A673 (cell line): ENCODE measurements around the gene KIAA1328. TPM values are rescaled to one million over a fixed set of nuclear protein-coding genes. Genes with fewer than 3 reads are reported as not detected.

Experiments used
- BruUV-seq: library from RNA; stranded (reverse); fragments of 400-500 nt; replicated peaks from 2 replicates; lab custom pipeline; 2021; lab: Mats Ljungman, UMichigan
- CTCF ChIA-PET: fragments of 300-600 bp; sonication (Branson Sonifier 250); formaldehyde crosslinking; loops from one replicate; lab custom pipeline; 2022; ENCODE audit warnings: antibody characterized with exemption; lab: Charles Lee
- POLR2A ChIA-PET: fragments of 300-600 bp; sonication (Branson Sonifier 250); formaldehyde crosslinking; loops from one replicate; lab custom pipeline; 2022; ENCODE audit warnings: antibody characterized with exemption; ENCODE audit not compliant: low non-redundant PET; lab: Charles Lee
- DNase-seq: peaks from one replicate; pipeline ENCODE4 v3.0.0-alpha.2; 2015; ENCODE audit warnings: low spot score
- H3K27ac ChIP-seq: fragments of 200-600 bp; sonication (generic); 2 replicates; pipeline ENCODE4 v1.5.1; 2016; ENCODE audit warnings: mixed run types, low read depth, mild to moderate bottlenecking, mixed read lengths, antibody characterized with exemption, low read length; ENCODE audit not compliant: poor library complexity, severe bottlenecking
- H3K27me3 ChIP-seq: fragments of 200-600 bp; sonication (generic); replicated peaks from 2 replicates; pipeline ENCODE4 v1.6.1; 2017; ENCODE audit warnings: mixed run types, low read depth, mild to moderate bottlenecking, mixed read lengths, antibody characterized with exemption, low read length; ENCODE audit not compliant: insufficient read depth, poor library complexity
- H3K36me3 ChIP-seq: fragments of 200-600 bp; sonication (generic); 2 replicates; pipeline ENCODE4 v1.6.1; 2016; ENCODE audit warnings: mixed run types, mild to moderate bottlenecking, mixed read lengths, antibody characterized with exemption, low read length; ENCODE audit not compliant: insufficient read depth, poor library complexity, severe bottlenecking
- H3K4me1 ChIP-seq: fragments of 200-600 bp; sonication (generic); 2 replicates; pipeline ENCODE4 v1.6.1; 2017; ENCODE audit warnings: mixed run types, mild to moderate bottlenecking, mixed read lengths, antibody characterized with exemption, low read length; ENCODE audit not compliant: insufficient read depth, poor library complexity, severe bottlenecking
- H3K4me3 ChIP-seq: fragments of 200-600 bp; sonication (generic); 2 replicates; pipeline ENCODE4 v1.5.1; 2016; ENCODE audit warnings: low read depth, mixed run types, mild to moderate bottlenecking, mixed read lengths, low read length; ENCODE audit not compliant: poor library complexity, severe bottlenecking
- H3K9me3 ChIP-seq: fragments of 200-600 bp; sonication (generic); 2 replicates; pipeline ENCODE4 v1.6.1; 2016; ENCODE audit warnings: mixed run types, low read depth, mild to moderate bottlenecking, mixed read lengths, antibody characterized with exemption, low read length; ENCODE audit not compliant: poor library complexity, severe bottlenecking
- CTCF ChIP-seq: fragments of 300-800, 200-600 bp; sonication (generic); conservative IDR thresholded peaks from 2 replicates; pipeline ENCODE4 v1.5.1; 2017; ENCODE audit warnings: low read depth, mild to moderate bottlenecking, antibody characterized with exemption, low read length, moderate library complexity, mixed read lengths
- EZH2 ChIP-seq: fragments of 200-600 bp; sonication (generic); IDR thresholded peaks from 2 replicates; pipeline ENCODE4 v1.6.1; 2017; ENCODE audit warnings: borderline replicate concordance, low read depth, mild to moderate bottlenecking, mixed read lengths, antibody characterized with exemption, low read length; ENCODE audit not compliant: poor library complexity, severe bottlenecking
- intact Hi-C: fragments of 100-400 bp; cut with micrococcal nuclease; formaldehyde crosslinking; loops from one replicate; pipeline ENCODE4 v1.10.0; 2022; ENCODE audit not compliant: unreplicated experiment
- total RNA-seq: library from RNA; stranded (reverse); gene quantifications from 2 replicates; pipeline ENCODE4 v1.2.3, GENCODE V29; 2021

KIAA1328 gene
- total RNA-seq, 1 experiment from 2014 or later, result 6.5 TPM

- TF ChIP-seq EZH2 (no peak), CTCF (no peak)
Observed at GRCh38 chr18:37138456-37138855, 309.5 kb downstream of the KIAA1328 start.

GRCh38 chr18:37139876-37140275 is 310.9 kb downstream of the KIAA1328 start:
- Histone ChIP-seq H3K4me1 (no peaks in the 10 kb centered on the region), H3K27ac (no peak overlapping the region), H3K4me3 (no peak overlapping the region), H3K9me3 (no peaks in the 10 kb centered on the region), H3K27me3 (no peaks in the 10 kb centered on the region), H3K36me3 (no peaks in the 10 kb centered on the region)
- no peak for DNase-seq
- CTCF ChIA-PET, result no interaction called here
- TF ChIP-seq CTCF, result no peak
- no peak for TF ChIP-seq EZH2
- no TSS peak for BruUV-seq
- POLR2A ChIA-PET, result no interaction called here
- intact Hi-C loops, result no loop called here

More at GRCh38 chr18:37138456-37138855, 309.5 kb downstream of the KIAA1328 start:
- H3K4me3 ChIP-seq, result no peak overlapping the region
- DNase-seq, result no peak
- no peak overlapping the region for H3K27ac ChIP-seq
- BruUV-seq, result no TSS peak
- H3K9me3 ChIP-seq, result no peaks in the 10 kb centered on the region
- POLR2A ChIA-PET, result no interaction called here
- H3K36me3 ChIP-seq, result no peaks in the 10 kb centered on the region
- no peaks in the 10 kb centered on the region for H3K27me3 ChIP-seq
- no peaks in the 10 kb centered on the region for H3K4me1 ChIP-seq
- CTCF ChIA-PET, result no interaction called here
- intact Hi-C loops, result no loop called here

- TF ChIP-seq EZH2 (no peak), CTCF (no peak)
- peaks cover 2% of the 10 kb centered on the region for H3K9me3 ChIP-seq
- H3K27ac ChIP-seq, result no peak overlapping the region
- no peaks in the 10 kb centered on the region for H3K27me3 ChIP-seq
- no TSS peak for BruUV-seq
- no peaks in the 10 kb centered on the region for H3K4me1 ChIP-seq
- POLR2A ChIA-PET, result no interaction called here
- CTCF ChIA-PET, result no interaction called here
- no peak for DNase-seq
- no peak overlapping the region for H3K4me3 ChIP-seq
- no peaks in the 10 kb centered on the region for H3K36me3 ChIP-seq
- intact Hi-C loops, result no loop called here
Observed at GRCh38 chr18:37144921-37145320, 316.0 kb downstream of the KIAA1328 start.
